GM20000 (cell line): ENCODE measurements around the gene HP1BP3.

Experiments
- DNase-seq: peaks from one replicate; pipeline ENCODE4 v3.0.0; 2012; ENCODE audit warnings: low spot score
- TF ChIP-seq, protein P1 (sequence below): IDR thresholded peaks from 2 replicates; pipeline ENCODE4 v1.5.1; 2012; ENCODE audit warnings: mild to moderate bottlenecking, control low read depth; ENCODE audit errors: extremely low read depth, missing control alignments

HP1BP3 gene, protein sequence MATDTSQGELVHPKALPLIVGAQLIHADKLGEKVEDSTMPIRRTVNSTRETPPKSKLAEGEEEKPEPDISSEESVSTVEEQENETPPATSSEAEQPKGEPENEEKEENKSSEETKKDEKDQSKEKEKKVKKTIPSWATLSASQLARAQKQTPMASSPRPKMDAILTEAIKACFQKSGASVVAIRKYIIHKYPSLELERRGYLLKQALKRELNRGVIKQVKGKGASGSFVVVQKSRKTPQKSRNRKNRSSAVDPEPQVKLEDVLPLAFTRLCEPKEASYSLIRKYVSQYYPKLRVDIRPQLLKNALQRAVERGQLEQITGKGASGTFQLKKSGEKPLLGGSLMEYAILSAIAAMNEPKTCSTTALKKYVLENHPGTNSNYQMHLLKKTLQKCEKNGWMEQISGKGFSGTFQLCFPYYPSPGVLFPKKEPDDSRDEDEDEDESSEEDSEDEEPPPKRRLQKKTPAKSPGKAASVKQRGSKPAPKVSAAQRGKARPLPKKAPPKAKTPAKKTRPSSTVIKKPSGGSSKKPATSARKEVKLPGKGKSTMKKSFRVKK

DNA sequence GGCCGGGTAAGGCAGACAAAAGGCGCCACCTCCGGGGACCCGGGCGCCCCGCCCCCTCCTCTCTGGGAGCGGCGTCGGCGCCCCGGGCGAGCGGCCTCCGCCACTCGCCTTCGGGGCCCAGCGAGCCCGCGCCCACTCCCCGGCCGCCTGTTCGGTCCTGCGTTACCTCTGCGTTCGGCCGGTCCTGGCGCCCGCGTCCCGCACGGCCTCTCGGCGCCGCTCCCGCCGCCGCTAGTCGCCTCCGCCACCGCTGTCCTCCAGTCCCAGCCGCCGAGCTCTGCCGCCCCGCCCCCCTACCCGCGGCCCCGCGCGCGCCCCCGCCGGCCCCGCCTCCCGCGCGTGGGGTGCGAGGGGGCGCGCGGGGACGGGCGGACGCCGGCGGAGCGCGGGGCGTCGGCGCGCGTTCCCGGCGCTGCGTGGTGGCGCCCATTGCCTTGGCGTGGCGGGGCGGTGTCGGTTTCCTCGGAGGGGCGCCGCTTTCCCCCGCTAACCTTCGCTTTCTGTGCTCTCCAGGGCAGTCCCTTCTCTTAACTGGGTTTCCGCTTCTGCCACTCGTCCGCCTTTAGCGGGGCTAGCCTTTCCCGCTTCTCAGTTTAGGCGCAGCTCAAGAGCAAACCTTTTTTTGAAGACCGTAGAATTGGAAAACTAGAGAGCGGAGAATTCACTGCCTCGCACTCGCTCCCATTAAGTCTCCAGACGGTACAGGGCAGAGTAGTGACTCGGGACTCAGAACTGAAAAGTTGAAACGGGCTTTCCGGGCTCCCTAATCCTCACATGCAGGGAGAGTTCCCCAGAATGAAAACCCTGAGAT, at the start of gene HP1BP3:
Gene HP1BP3, minus strand, starts transcription at position 279 of the 811 bp plus-strand sequence. CDS start 6,867 bp downstream, outside the sequence.
- TF ChIP-seq, protein P1, sequence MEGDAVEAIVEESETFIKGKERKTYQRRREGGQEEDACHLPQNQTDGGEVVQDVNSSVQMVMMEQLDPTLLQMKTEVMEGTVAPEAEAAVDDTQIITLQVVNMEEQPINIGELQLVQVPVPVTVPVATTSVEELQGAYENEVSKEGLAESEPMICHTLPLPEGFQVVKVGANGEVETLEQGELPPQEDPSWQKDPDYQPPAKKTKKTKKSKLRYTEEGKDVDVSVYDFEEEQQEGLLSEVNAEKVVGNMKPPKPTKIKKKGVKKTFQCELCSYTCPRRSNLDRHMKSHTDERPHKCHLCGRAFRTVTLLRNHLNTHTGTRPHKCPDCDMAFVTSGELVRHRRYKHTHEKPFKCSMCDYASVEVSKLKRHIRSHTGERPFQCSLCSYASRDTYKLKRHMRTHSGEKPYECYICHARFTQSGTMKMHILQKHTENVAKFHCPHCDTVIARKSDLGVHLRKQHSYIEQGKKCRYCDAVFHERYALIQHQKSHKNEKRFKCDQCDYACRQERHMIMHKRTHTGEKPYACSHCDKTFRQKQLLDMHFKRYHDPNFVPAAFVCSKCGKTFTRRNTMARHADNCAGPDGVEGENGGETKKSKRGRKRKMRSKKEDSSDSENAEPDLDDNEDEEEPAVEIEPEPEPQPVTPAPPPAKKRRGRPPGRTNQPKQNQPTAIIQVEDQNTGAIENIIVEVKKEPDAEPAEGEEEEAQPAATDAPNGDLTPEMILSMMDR, result no peak
- peak; percentile 93 for DNase-seq

DNA sequence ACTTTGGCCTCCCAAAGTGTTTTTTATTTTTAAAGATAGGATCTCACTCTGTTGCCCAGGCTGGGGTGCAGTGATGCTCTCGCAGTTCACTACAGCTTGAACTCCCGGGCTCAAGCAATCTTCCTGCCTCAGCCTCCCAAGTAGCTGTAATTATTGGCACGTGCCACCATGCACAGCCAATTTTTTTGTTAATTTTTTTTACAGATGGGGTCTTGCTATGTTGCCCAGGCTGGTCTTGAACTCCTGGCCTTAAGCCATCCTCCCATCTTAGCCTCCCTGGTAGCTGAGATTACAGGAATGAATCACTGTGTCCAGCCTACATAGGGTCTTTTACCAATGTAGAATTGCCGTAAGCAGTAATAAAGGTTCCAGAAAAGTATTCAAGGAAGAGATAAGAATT, 49.1 kb upstream of the HP1BP3 start:
- TF ChIP-seq, protein P1, result no peak

DNA sequence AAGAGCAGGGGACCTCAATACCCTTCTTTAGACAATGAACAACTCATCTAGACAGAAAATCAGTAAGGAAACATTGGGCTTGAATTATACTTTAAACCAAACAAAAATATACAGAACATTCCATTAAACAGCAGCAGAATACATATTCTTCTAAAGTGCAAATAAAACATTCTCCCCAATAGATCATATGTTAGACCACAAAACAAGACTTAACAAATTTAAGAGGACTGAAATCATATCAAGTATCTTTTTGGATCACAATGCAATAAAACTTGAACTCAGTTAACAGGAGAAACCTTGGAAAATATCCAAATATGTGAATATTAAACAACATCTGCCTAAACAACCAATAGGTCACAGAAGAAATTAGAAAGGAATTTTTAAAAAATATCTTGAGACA, 47.7 kb upstream of the HP1BP3 start:
- no peak for DNase-seq
- TF ChIP-seq, protein P1, result no peak

More for the DNA sequence above, 49.1 kb upstream of the HP1BP3 start:
- no peak for DNase-seq

DNA sequence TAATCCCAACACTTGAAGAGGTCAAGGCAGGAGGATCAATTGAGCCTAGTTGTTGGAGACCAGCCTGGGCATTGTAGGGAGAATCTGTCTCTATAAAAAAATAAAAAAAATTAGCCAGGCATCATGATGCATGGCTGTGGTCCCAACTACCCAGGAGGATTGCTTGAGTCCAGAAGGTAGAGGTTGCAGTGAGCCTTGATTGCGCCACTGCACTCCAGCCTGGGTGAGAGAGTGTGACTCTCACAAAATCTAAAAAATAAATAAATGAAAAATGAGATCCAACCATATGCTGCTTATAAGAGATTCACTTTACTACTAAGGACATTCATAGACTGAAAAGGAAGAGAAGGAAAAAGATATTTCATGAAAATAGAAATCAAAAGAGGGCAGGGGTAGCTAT, 47.1 kb upstream of the HP1BP3 start:
- TF ChIP-seq, protein P1, result no peak
- no peak for DNase-seq

DNA sequence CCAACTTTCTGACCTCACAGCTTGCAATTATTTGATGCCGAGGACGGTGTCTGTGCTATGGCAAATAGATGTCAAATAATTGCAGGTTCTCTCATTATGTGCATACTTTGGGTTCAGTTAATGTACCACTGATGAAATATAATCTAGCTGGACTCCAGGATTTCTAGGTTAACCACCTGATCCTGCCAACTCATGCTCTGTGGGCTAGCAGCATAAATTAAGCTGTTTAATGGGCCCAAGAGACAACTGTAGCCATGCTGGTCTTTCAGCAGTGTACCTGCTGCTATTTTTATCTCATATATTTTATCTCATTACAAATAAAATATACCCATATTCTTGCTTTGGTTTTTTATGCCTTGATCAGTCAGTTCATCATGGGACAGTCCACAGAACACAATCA, 43.3 kb upstream of the HP1BP3 start:
- DNase-seq, result no peak
- TF ChIP-seq, protein P1, result no peak

DNA sequence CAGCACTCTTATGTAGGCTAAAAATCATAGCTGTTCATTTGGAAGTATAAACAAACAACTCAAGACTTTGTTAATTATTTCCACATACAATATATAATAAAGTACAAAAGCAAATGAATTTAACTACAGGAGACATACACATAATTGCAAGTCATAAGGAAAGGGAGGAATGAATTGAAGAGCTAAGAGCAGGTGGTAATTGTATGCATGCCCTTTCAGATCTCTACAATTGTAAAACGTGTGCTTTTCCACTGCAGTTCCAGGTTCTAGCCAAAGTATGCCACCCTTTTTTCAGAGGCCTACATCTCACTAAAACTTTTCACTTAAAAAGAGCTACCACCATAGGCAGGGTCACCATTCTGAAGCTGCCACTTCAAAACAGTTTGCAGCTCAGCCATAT, 42.8 kb upstream of the HP1BP3 start:
- TF ChIP-seq, protein P1, result no peak
- DNase-seq, result no peak

DNA sequence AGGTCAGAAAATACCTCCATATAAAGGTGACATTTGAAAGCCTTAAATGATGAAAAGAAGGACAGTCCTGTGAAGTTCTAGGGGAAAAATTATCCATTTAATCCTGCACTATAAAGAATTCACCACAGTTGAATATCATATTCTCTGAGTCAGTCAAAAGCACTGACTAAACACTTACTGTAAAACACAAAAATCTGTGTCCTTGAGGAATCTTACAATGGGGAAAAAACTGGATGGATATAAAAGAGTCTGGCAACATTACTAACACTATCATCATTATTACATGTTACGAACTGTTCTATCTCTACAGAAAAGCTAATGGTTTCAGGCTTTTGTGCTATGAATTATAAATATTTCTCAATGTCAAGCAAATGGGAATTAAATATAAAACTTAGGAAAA, 42.4 kb upstream of the HP1BP3 start:
- DNase-seq, result no peak

More for the DNA sequence above, 42.4 kb upstream of the HP1BP3 start:
- TF ChIP-seq, protein P1, result no peak
